Esophagus mucosa (tissue), 1 donor: ENCODE data around the gene FHIT. TPM values are rescaled to one million over a fixed set of nuclear protein-coding genes. Genes with fewer than 3 reads are reported as not detected.
"Not testable (repeated sequence)": the region's sequence is repeated elsewhere in the genome, so short reads cannot be mapped to it uniquely, and the experiment has no call there.

Experiments
- ATAC-seq: fragments of 200-7000 bp; cut with Tn5 transposase; one replicate; pipeline ENCODE4 v1.9.1; 2020
- total RNA-seq: library from RNA; stranded (reverse); gene quantifications from one replicate; pipeline ENCODE4 v1.2.4, GENCODE V29; 2023
- donor health status: DM: yes; HTN: yes; CAD: no.

The FHIT gene
- total RNA-seq, 1 donor from 2014 or later: 10.5 TPM

DNA sequence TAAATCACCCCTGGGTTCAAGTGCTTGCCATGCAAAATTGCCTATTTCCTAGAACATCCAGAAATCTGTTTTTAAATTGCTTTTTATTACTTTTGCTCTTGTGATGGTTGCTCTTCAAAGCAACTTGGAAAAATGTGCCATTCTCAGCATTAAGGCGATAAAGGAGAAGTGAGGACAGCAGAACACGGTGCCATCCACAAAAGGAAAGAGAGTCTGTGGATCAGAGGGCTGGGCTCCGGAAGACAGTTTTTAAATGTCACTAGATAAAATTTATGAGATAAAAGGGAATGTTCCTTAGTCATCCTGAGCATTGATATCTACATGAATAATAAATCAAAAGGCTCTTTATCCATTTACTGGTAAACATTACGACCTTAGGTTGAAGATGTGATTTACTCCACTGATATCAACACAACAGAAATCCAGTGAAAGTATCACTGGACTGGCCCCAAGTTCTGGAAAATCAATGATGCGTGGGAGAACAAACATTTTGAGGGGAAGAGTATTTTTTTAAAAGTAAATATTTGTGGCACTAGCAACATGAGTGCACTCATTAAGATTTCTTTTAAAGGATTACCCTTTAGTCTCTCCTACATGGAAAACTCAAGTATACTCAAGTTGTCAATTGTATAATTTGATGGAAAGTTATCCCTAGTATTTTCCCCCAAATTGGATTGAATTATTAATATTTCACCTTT, 554.7 kb downstream of the FHIT start:
- no peak for ATAC-seq

GRCh38 chr3:60675424-60675823, 575.8 kb downstream of the FHIT start:
- peak; percentile 57 for ATAC-seq

- no peak for ATAC-seq
These were observed 576.4 kb downstream of the FHIT start for GRCh38 chr3:60674870-60675269.

DNA sequence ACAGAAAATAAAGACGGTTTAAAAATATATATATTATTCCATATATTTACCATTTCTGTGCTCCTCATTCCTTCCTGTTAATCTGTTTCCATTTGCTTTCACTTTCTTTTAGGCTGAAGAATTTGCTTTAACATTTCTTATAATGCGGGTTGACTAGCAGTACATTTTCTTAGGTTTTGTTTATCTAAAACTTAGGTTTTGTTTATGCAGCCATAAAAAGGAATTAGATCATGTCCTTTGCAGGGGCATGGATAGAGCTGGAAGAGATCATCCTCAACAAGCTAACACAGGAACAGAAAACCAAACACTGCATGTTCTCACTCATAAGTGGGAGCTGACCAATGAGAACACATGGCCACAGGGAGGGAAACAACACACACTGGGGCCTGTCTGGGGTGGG, 578.1 kb downstream of the FHIT start:
- no peak for ATAC-seq

GRCh38 chr3:60672337-60672736, 578.9 kb downstream of the FHIT start:
- not testable (repeated sequence) for ATAC-seq

GRCh38 chr3:60669636-60670035, 581.6 kb downstream of the FHIT start:
- no peak for ATAC-seq

- ATAC-seq: no peak
These were observed 591.2 kb downstream of the FHIT start for GRCh38 chr3:60660026-60660425.

GRCh38 chr3:60659098-60659497, 592.2 kb downstream of the FHIT start:
- no peak for ATAC-seq

DNA sequence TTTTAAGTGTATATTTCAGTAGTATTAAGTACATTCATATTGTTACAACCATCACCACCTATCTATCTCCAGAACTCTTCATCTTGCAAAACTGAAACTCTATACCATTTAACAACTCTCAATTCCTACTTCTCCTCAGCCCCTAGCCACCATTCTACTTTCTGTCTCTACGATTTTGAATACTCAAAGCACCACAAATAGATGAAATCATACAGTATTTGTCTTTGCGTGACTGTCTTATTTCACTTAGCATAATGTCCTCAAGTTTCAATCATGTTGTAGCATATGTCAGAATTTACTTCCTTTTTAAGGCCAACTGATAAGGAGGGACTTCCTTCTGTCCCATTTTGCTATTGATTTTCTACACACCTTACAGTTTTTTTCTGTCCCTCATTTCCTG, 593.3 kb downstream of the FHIT start:
- ATAC-seq: no peak

- no peak for ATAC-seq
These were observed 598.4 kb downstream of the FHIT start for GRCh38 chr3:60652829-60653228.

DNA sequence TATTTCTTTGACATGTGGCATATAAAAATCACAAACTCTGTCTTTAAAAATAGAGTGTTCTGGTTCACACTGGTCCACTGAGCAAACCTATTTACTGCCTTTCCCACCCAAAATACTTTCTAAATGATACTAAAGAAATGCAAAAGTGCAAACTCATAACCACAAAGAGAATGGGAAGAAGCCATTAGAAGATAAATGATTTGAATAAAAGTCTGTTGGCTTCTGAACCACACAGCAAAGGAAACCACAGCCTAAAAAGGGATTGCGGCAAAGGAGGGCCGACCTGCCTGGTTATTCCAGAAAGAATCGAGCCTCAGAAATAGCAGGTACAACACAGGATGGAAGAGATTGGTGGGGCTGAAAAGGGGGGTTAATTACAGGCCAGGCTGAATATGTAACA, 599.5 kb downstream of the FHIT start:
- no peak for ATAC-seq

DNA sequence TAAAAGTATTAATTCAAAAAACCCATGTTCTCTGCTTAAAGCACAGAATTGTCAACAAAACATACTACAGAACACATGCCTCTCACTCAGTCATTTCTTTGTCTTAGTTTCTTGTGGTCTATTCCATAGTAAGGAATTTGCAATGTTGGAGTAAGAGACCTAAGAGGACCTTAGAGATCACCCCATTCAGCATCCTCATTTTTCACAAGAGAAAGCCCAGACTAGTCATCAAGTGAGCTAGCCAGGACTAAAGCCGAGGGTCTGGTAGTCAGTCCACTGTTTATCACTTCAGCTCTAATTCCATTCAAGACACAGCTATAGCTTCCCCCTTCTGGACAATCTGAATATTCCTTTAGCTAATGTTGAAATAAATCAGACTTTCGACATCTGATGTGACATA, 601.1 kb downstream of the FHIT start:
- ATAC-seq: no peak

DNA sequence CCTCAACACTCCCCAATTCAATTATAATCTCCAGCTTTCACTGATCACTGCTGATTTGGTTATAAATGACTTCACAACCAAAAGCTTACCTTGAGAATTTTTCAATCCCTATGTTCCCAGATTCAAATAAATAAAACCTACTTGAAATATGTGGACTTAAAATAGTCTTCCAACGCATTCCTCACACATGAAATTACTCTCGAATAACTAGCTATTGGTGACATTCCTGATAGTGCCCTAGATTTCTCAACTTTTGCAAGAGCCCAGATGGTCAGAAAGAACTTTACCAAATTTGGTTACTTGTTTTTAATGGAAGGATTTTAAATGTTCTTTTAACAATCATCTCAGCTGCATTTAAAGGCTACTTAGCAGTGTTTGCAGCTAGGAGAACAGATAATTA, 605.5 kb downstream of the FHIT start:
- no peak for ATAC-seq

- no peak for ATAC-seq
These were observed 607.4 kb downstream of the FHIT start for GRCh38 chr3:60643831-60644230.

DNA sequence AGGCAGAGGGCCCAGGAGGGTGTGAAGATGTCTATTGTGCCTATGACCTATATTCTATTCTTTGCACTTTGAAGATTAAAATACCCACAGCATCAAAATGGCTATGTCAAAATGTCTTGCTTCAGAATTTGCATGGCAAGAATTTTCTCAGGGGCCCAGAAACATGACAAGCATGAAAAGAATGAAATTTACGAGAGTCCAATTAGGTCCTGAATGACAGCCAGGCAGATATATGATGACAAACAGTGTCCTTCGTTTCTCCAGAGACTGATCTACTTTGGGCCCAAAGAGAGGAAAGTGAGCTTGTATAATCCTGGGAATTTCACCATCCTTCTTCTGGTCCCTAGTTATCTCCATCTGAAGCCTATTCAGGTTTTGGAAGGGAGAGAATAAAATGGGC, 609.9 kb downstream of the FHIT start:
- ATAC-seq: no peak

DNA sequence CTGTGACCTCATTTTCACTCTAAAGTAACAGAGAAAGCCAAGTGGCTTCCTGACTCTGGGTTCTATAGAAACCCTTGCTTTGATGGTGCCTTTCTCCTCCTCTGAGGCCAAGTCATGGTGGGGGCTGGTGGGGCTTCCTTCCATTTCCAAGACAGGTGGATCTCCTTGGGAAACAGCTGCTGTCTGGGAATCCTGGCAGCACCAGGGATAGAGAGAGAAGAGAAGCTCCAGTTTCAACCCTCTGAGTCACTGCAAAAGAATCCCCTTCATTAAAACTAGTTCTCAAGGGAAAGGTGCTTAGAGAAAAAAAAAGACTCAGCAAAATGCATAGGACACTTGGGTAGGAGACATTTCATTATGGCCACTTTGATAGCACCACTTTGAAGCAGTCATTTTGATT, 614.4 kb downstream of the FHIT start:
- no peak for ATAC-seq

DNA sequence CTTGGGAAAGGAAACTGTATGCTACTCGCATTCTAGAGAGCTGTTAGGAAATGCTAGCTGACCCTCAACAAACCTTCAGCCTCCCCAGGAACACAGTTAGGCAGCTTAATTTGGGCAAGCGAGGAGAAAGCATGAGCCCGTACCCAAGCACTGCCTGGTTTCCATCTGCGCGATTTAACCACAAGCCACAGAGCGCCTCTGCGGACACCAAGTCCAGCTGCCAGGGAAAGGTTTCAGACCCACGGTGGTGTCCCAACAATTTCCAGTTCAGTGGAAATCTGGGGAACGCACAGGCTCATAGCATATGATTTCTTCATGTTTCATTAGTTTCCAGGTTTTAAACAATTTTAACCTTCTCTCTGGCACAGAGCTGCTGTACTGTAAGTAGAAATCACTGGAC, 617.6 kb downstream of the FHIT start:
- no peak for ATAC-seq

DNA sequence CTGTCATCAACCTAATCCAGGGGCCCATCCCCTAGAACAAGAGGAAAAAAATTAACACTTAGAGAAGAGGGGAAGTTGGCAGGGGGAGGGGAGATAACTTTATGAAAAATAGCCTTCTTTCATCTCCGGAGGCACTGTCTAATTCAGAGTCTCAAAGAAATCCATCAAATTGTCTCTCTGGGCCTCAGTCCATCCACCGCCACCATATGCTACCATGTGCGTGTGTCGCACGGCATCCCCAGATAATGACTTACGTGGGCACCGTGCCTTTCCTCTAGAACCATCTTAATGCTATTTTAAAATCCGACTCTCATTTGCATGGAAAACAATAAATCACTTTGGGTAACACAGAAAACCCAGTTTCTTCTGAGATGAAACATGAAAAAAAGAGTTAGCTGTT, 619.7 kb downstream of the FHIT start:
- no peak for ATAC-seq

DNA sequence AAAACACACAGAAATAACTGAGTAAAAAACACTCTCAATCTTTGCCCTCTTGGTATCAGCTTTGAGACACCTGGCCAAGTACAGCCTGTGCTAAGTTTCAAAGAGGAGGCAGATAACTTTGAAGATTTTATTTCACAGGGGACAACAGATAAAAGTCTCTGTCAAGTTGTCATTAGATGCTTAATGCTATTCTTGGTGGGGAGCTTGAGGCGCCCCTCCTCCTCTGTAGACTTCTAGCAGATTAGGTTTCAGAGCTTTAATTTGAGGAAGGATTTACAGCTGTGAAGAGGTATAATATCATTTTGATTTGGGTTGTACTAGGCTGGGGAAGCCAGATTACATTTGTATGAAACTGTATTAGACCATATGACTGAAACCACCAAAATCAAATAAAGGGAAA, 620.3 kb downstream of the FHIT start:
- ATAC-seq: no peak

DNA sequence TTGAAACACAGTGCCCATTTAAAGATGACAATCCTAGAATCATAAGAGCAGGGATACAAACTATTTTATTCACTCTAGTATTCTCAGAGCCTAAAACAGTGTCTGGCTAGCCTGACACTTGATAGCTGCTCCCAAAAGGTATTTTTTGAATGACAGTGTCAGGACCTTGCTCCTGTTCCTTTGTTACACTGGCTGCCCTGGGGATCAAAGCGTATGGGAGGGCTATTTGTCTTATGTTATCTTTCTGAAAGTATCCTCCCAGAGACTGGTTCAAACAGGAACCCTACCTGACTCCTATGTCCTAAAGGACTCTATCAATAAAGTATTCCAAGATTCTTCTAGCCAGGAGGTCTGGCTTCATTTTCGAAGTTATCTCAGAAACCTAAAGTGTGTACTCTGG, 621.4 kb downstream of the FHIT start:
- ATAC-seq: no peak

GRCh38 chr3:60622349-60622748, 628.9 kb downstream of the FHIT start:
- no peak for ATAC-seq

GRCh38 chr3:60617188-60617587, 634.1 kb downstream of the FHIT start:
- ATAC-seq: no peak

DNA sequence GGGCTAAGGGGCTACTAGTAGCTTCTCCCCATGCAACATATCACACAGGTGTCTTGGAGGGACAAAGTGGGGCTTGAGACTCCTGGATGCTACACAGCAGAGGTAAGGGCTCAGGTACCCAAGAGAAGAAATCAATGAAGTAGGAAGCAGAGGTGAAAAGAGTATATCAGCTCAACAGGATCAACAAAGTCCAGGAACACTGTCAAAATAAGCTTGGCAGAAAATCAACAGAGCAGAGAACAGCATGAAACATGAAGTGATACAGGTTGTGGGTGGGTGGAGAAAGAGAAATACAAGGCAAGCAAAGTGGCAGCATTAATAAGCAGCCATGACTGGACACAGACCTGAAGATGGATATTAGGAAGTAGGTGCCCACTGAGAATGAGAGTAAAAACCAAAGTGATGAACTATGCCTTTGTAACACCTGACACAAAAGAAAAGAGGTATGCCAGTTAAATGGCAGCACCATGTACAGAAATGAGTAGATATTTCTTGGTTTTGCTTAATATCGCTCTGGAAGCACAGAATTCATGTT, 637.4 kb downstream of the FHIT start:
- no peak for ATAC-seq

GRCh38 chr3:60610441-60611112, 640.7 kb downstream of the FHIT start:
- peak; percentile 98 for ATAC-seq
